ENCODE results near the gene DUOX2.
"Not testable (repeated sequence)": the region's sequence is repeated elsewhere in the genome, so short reads cannot be mapped to it uniquely, and the experiment has no call there.

The DUOX2 gene

GRCh38 chr15:45138814-45139765 is 25.1 kb upstream of the DUOX2 start:
- DNase-seq = no peak

- no peak for DNase-seq
Observed at GRCh38 chr15:45137703-45138102, 23.7 kb upstream of the DUOX2 start.

- no peak for DNase-seq
Observed at GRCh38 chr15:45136378-45136764, 22.4 kb upstream of the DUOX2 start.

GRCh38 chr15:45135705-45136377 is 21.9 kb upstream of the DUOX2 start:
- DNase-seq = not testable (repeated sequence)

- DNase-seq = peak; percentile 48
Observed at GRCh38 chr15:45134682-45135604, 21.0 kb upstream of the DUOX2 start.

- DNase-seq = no peak
Observed at GRCh38 chr15:45134046-45134445, 20.1 kb upstream of the DUOX2 start.

GRCh38 chr15:45133561-45133920 is 19.6 kb upstream of the DUOX2 start:
- DNase-seq = no peak

- DNase-seq = no peak
Observed at GRCh38 chr15:45132844-45133560, 19.0 kb upstream of the DUOX2 start.

- DNase-seq = no peak
Observed at GRCh38 chr15:45131510-45131909, 17.5 kb upstream of the DUOX2 start.

GRCh38 chr15:45130291-45131000 is 16.5 kb upstream of the DUOX2 start:
- DNase-seq = no peak

GRCh38 chr15:45129651-45130129 is 15.7 kb upstream of the DUOX2 start, which contains the start of the genes DUOX1 and DUOXA1:
Gene DUOX1 (plus strand): TSS chr15:45129994. CDS start chr15:45131967, 1,973 bp downstream.
Gene DUOXA1 (minus strand): TSS chr15:45129879. CDS start chr15:45123014, 6,865 bp downstream.
- peak; percentile 42 for DNase-seq

GRCh38 chr15:45128971-45129639 is 15.1 kb upstream of the DUOX2 start:
- DNase-seq = no peak

- peak; percentile 67 for DNase-seq
Observed at GRCh38 chr15:45126535-45127158, 12.7 kb upstream of the DUOX2 start.

GRCh38 chr15:45123397-45123796 is 9.4 kb upstream of the DUOX2 start:
- DNase-seq = no peak

GRCh38 chr15:45122719-45123118 is 8.7 kb upstream of the DUOX2 start:
- DNase-seq = no peak

GRCh38 chr15:45121706-45122417 is 7.9 kb upstream of the DUOX2 start:
- DNase-seq = no peak

GRCh38 chr15:45121020-45121419 is 7.0 kb upstream of the DUOX2 start:
- no peak for DNase-seq

GRCh38 chr15:45120081-45120972 is 6.4 kb upstream of the DUOX2 start:
- DNase-seq = no peak

All from hematopoietic multipotent progenitor cell treated with erythropoietin and hydrocortisone succinate and interleukin-3 and kit ligand, for 6 days (in vitro differentiated cells).